Smooth muscle cell (in vitro differentiated cells): ENCODE data around the gene CD74. TPM values are rescaled to one million over a fixed set of nuclear protein-coding genes. Genes with fewer than 3 reads are reported as not detected.

ENCODE experiments used
- DNase-seq: peaks from one replicate; lab custom pipeline; 2025; ENCODE audit not compliant: unreplicated experiment; lab: John Stamatoyannopoulos, UW
- H2AFZ ChIP-seq: fragments of 200-600 bp; sonication (generic); 2 replicates; pipeline ENCODE4 v1.6.0; 2016; ENCODE audit warnings: antibody characterized with exemption, low read depth, mild to moderate bottlenecking
- H3F3A ChIP-seq: fragments of 200-600 bp; sonication (generic); 2 replicates; pipeline ENCODE4 v1.6.0; 2017; ENCODE audit warnings: antibody characterized with exemption, low read depth
- H3K27ac ChIP-seq: fragments of 200-600 bp; sonication (generic); 2 replicates; pipeline ENCODE4 v1.5.1; 2016; ENCODE audit warnings: low read depth, mild to moderate bottlenecking
- H3K27me3 ChIP-seq: fragments of 200-600 bp; sonication (generic); 2 replicates; pipeline ENCODE4 v1.6.1; 2016; ENCODE audit warnings: low read depth, mild to moderate bottlenecking
- H3K36me3 ChIP-seq: fragments of 200-600 bp; sonication (generic); 2 replicates; pipeline ENCODE4 v1.5.1; 2016; ENCODE audit warnings: low read depth
- H3K4me1 ChIP-seq: fragments of 200-600 bp; sonication (generic); 2 replicates; pipeline ENCODE4 v1.5.1; 2016; ENCODE audit warnings: low read depth
- H3K4me2 ChIP-seq: fragments of 200-600 bp; sonication (generic); 2 replicates; pipeline ENCODE4 v1.6.0; 2016; ENCODE audit warnings: mild to moderate bottlenecking
- H3K4me3 ChIP-seq: fragments of 200-600 bp; sonication (generic); 2 replicates; pipeline ENCODE4 v1.5.1; 2016; ENCODE audit warnings: mild to moderate bottlenecking
- H3K79me2 ChIP-seq: fragments of 200-600 bp; sonication (generic); 2 replicates; pipeline ENCODE4 v1.6.0; 2016; ENCODE audit warnings: low read depth, mild to moderate bottlenecking
- H3K9ac ChIP-seq: fragments of 200-600 bp; sonication (generic); 2 replicates; pipeline ENCODE4 v1.6.0; 2016; ENCODE audit warnings: low read depth
- H3K9me3 ChIP-seq: fragments of 200-600 bp; sonication (generic); replicated peaks from 2 replicates; pipeline ENCODE4 v1.5.1; 2016; ENCODE audit warnings: low read depth
- H4K20me1 ChIP-seq: fragments of 200-600 bp; sonication (generic); 2 replicates; pipeline ENCODE4 v1.6.0; 2016; ENCODE audit warnings: low read depth
- CTCF ChIP-seq: fragments of 200-600 bp; sonication (generic); IDR thresholded peaks from 2 replicates; pipeline ENCODE4 v1.5.1; 2017; ENCODE audit warnings: borderline replicate concordance, mild to moderate bottlenecking, antibody characterized with exemption; ENCODE audit not compliant: insufficient read depth, poor library complexity, severe bottlenecking
- WGBS: methylation state at CpG from one replicate; pipeline ENCODE4 v1.1.7; 2016; ENCODE audit warnings: low lambda C conversion rate; 5-methylcytosine and 5-hydroxymethylcytosine counted together
- polyA plus RNA-seq: library from polyadenylated mRNA; unstranded; fragments of >200 nt; fragmentation: Nextera tagmentation; extraction: Ambion mirVana; gene quantifications from 2 replicates; pipeline ENCODE4 v1.2.1, GENCODE V29; 2016
- total RNA-seq: library from RNA; depleted of rRNA; stranded (reverse); fragments of >200 nt; gene quantifications from 2 replicates; pipeline ENCODE4 v1.2.3, GENCODE V29; 2014

CD74 gene
- total and polyA plus RNA-seq, 2 experiments from 2014 or later = 2.7 to 3.9 TPM

- Histone ChIP-seq H3K4me2 (no peak overlapping the region), H3K36me3 (no peaks in the 10 kb centered on the region), H3K79me2 (no peaks in the 10 kb centered on the region), H3K4me1 (no peaks in the 10 kb centered on the region), H3K27ac (no peak overlapping the region), H4K20me1 (no peaks in the 10 kb centered on the region), H3K4me3 (no peak overlapping the region), H2AFZ (no peak overlapping the region), H3K27me3 (no peaks in the 10 kb centered on the region), H3K9me3 (no peaks in the 10 kb centered on the region), H3F3A (no peaks in the 10 kb centered on the region), H3K9ac (no peak overlapping the region)
- no peak for DNase-seq
- TF ChIP-seq CTCF = no peak
- WGBS = 97% methylated on average over 12 of the region's 12 CpGs
These were observed 12.2 kb downstream of the CD74 start for GRCh38 chr5:150400316-150401075.

- Histone ChIP-seq H4K20me1 (no peaks in the 10 kb centered on the region), H3K4me3 (no peak overlapping the region), H3F3A (no peaks in the 10 kb centered on the region), H3K36me3 (no peaks in the 10 kb centered on the region), H3K4me2 (no peak overlapping the region), H2AFZ (no peak overlapping the region), H3K27ac (no peak overlapping the region), H3K79me2 (no peaks in the 10 kb centered on the region), H3K4me1 (no peaks in the 10 kb centered on the region), H3K9me3 (no peaks in the 10 kb centered on the region), H3K27me3 (no peaks in the 10 kb centered on the region), H3K9ac (no peak overlapping the region)
- no peak for TF ChIP-seq CTCF
- DNase-seq = no peak
- 97% methylated on average over 11 of the region's 11 CpGs for WGBS
These were observed 13.0 kb downstream of the CD74 start for GRCh38 chr5:150399524-150400211.

- no peaks in the 10 kb centered on the region for H3K79me2 ChIP-seq
- peak; percentile 24 for TF ChIP-seq CTCF
- H3K4me2 ChIP-seq = no peak overlapping the region
- 94% methylated on average over 12 of the region's 12 CpGs for WGBS
- no peaks in the 10 kb centered on the region for H3K4me1 ChIP-seq
- no peak overlapping the region for H3K9ac ChIP-seq
- no peaks in the 10 kb centered on the region for H3K9me3 ChIP-seq
- DNase-seq = no peak
- no peaks in the 10 kb centered on the region for H3K36me3 ChIP-seq
- H3K27me3 ChIP-seq = no peaks in the 10 kb centered on the region
- H3K27ac ChIP-seq = no peak overlapping the region
- no peak overlapping the region for H2AFZ ChIP-seq
- no peak overlapping the region for H3K4me3 ChIP-seq
- no peaks in the 10 kb centered on the region for H4K20me1 ChIP-seq
- H3F3A ChIP-seq = no peaks in the 10 kb centered on the region
These were observed 13.8 kb downstream of the CD74 start for GRCh38 chr5:150398722-150399523.
